Testis (tissue), 3 donors: Measurements from ENCODE around the gene TESK2. TPM values are rescaled to one million over a fixed set of nuclear protein-coding genes. Genes with fewer than 3 reads are reported as not detected.
"Not testable (repeated sequence)": the region's sequence is repeated elsewhere in the genome, so short reads cannot be mapped to it uniquely, and the experiment has no call there.

Experiments
- DNase-seq: peaks from one replicate; pipeline ENCODE4 v3.0.0-alpha.2; 2019
- H3K27ac ChIP-seq, 2 donors: fragments of 200-600 bp; sonication (generic); one replicate each; pipeline ENCODE4 v1.5.1; 2019
- H3K27me3 ChIP-seq: fragments of 200-600 bp; sonication (generic); one replicate; pipeline ENCODE4 v1.5.1; 2019
- H3K36me3 ChIP-seq: fragments of 200-600 bp; sonication (generic); one replicate; pipeline ENCODE4 v1.5.1; 2017; ENCODE audit warnings: low read depth; ENCODE audit errors: missing control alignments
- H3K4me1 ChIP-seq: fragments of 200-600 bp; sonication (generic); one replicate; pipeline ENCODE4 v1.5.1; 2019
- H3K4me3 ChIP-seq, 2 donors: fragments of 200-600 bp; sonication (generic); one replicate each; pipeline ENCODE4 v1.5.1; 2017 to 2019
- H3K9me3 ChIP-seq: fragments of 200-600 bp; sonication (generic); one replicate; pipeline ENCODE4 v1.5.1; 2017
- CTCF ChIP-seq, 3 experiments: fragments of 450-650 bp in 2 of 3; fragments of 200-600 bp in 1 of 3; sonication (generic) in 1 of 3; IDR thresholded peaks; one replicate each; pipeline ENCODE4 v1.5.1; 2016 to 2019; ENCODE audit warnings: antibody characterized with exemption in 3 of 3, mild to moderate bottlenecking in 2 of 3, moderate library complexity in 1 of 3
- POLR2A ChIP-seq: fragments of 450-650 bp; IDR thresholded peaks from one replicate; pipeline ENCODE4 v1.6.1; 2017; ENCODE audit warnings: antibody characterized with exemption, mild to moderate bottlenecking, moderate library complexity
- WGBS, 2 donors: methylation state at CpG; one replicate each; pipeline ENCODE4 v1.1.5; 2018; 5-methylcytosine and 5-hydroxymethylcytosine counted together
- intact Hi-C: fragments of 100-400 bp; cut with DNase I; formaldehyde crosslinking; loops from one replicate; pipeline ENCODE4 v1.15.1; 2023; ENCODE audit warnings: low total_unique reads
- polyA plus RNA-seq: library from polyadenylated mRNA; stranded (reverse); fragments of 350-450 nt; fragmentation: Illumina TruSeq; extraction: RNeasy Lipid Tissue Mini Kit (QIAGEN cat#74804); gene quantifications from one replicate; pipeline ENCODE4 v1.2.3, GENCODE V29; 2014; ENCODE audit warnings: low read depth, low replicate concordance; ENCODE audit not compliant: insufficient read depth
- total RNA-seq, 2 donors: library from RNA; depleted of rRNA; stranded (reverse); fragments of >200 nt; gene quantifications; one replicate each; pipeline ENCODE4 v1.2.3, GENCODE V29; 2016

The TESK2 gene
- total and polyA plus RNA-seq, 3 donors from 2014 or later = 14.3 to 22.7 (median 20.9) TPM

- no peak for DNase-seq
- Histone ChIP-seq H3K9me3 (no peaks in the 10 kb centered on the region), H3K36me3 (no peaks in the 10 kb centered on the region), H3K27ac (no peak overlapping the region), H3K4me3 (no peak overlapping the region), H3K4me1 (no peaks in the 10 kb centered on the region), H3K27me3 (no peaks in the 10 kb centered on the region)
- intact Hi-C loops = no loop called here
- WGBS, 2 donors = 92 to 97% methylated on average over 3 of the region's 3 CpGs
- no peak for TF ChIP-seq CTCF (IDR thresholded peaks at IDR 0.05)
Observed at GRCh38 chr1:45477646-45478045, 13.3 kb downstream of the TESK2 start.

- H3K27ac ChIP-seq, H3K4me1 ChIP-seq, H3K36me3 ChIP-seq, H3K9me3 ChIP-seq, DNase-seq, H3K27me3 ChIP-seq, intact Hi-C loops, H3K4me3 ChIP-seq: not testable (repeated sequence)
- 96 to 99% methylated on average over 6 of the region's 6 CpGs for WGBS, 2 donors
Observed at GRCh38 chr1:45474194-45474593, 16.8 kb downstream of the TESK2 start.

- no peak overlapping the region for H3K4me3 ChIP-seq
- 79 to 93% methylated on average over 2 of the region's 2 CpGs for WGBS, 2 donors
- H3K27ac ChIP-seq = no peak overlapping the region
- no peaks in the 10 kb centered on the region for H3K9me3 ChIP-seq
- H3K27me3 ChIP-seq = no peaks in the 10 kb centered on the region
- no peak for TF ChIP-seq POLR2A
- no peak for TF ChIP-seq CTCF (IDR thresholded peaks at IDR 0.05)
- H3K36me3 ChIP-seq = no peaks in the 10 kb centered on the region
- DNase-seq = no peak
- H3K4me1 ChIP-seq = no peaks in the 10 kb centered on the region
- intact Hi-C loops = no loop called here
Observed at GRCh38 chr1:45473302-45473701, 17.7 kb downstream of the TESK2 start.

- 69 to 78% methylated on average over 2 of the region's 2 CpGs for WGBS, 2 donors
- no peaks in the 10 kb centered on the region for H3K4me1 ChIP-seq
- no peak overlapping the region for H3K27ac ChIP-seq
- H3K4me3 ChIP-seq = no peak overlapping the region
- no peaks in the 10 kb centered on the region for H3K27me3 ChIP-seq
- H3K9me3 ChIP-seq = no peaks in the 10 kb centered on the region
- no peaks in the 10 kb centered on the region for H3K36me3 ChIP-seq
- intact Hi-C loops = no loop called here
- TF ChIP-seq POLR2A (no peak), CTCF (IDR thresholded peaks at IDR 0.05) (no peak)
- no peak for DNase-seq
Observed at GRCh38 chr1:45470306-45470798, 20.6 kb downstream of the TESK2 start.

GRCh38 chr1:45467353-45467752 is 23.6 kb downstream of the TESK2 start:
- DNase-seq, H3K4me1 ChIP-seq, H3K36me3 ChIP-seq, H3K9me3 ChIP-seq, H3K4me3 ChIP-seq, intact Hi-C loops, H3K27me3 ChIP-seq, H3K27ac ChIP-seq: not testable (repeated sequence)
- WGBS, 2 donors = 91 to 94% methylated on average over 9 of the region's 9 CpGs

- intact Hi-C loops = no loop called here
- no peak for DNase-seq
- Histone ChIP-seq H3K4me3 (no peak overlapping the region), H3K4me1 (no peaks in the 10 kb centered on the region), H3K27ac (no peak overlapping the region), H3K36me3 (no peaks in the 10 kb centered on the region), H3K27me3 (no peaks in the 10 kb centered on the region), H3K9me3 (no peaks in the 10 kb centered on the region)
- no peak for TF ChIP-seq CTCF (IDR thresholded peaks at IDR 0.05)
- no peak for TF ChIP-seq POLR2A
Observed at GRCh38 chr1:45465277-45465676, 25.7 kb downstream of the TESK2 start.
